Stimulated activated CD8-positive, alpha-beta memory T cell treated with anti-CD3 and anti-CD28 coated beads, Interleukin-15, amount 100 ng/mL, for 48 hours (primary cell): ENCODE results near the gene MMP25.

Experiments
- DNase-seq, 2 donors: peaks; one replicate each; pipeline ENCODE4 v3.0.0-alpha.2; 2020; ENCODE audit warnings: low read depth in 2 of 2

Gene MMP25

DNA sequence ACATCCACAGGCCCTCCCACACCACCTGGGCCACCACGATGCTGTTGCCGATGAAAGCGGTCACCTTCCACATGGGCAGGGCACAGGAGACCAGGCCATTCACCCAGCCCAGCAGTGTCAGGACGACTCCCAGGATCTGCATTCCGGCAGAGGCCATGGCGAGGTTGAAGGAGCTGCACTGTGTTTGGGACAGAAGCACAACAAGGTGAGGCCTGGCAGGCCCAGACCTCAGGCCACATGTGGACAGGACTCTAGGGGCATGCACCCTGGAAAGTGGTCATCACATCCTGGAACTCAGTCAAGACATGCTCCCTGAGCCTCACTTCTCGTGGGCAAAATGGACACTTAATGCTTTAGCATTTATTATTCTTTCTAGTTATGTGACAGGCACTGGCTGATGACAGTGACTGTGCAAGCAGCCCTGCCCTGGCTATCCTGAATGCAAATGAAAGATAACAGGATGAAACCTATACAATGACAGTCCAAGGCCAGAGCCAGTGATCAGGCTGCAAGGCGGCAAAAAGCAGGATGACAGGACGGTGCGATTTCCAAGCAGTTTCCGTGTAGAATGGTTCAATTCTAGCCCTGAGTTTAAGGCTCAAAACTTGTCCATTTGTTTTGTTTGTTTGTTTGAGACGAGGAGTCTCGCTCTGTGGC lies 30.4 kb upstream of the MMP25 start:
- no peak for DNase-seq

GRCh38 chr16:3017344-3017743 lies 29.0 kb upstream of the MMP25 start:
- DNase-seq: no peak

- DNase-seq: no peak
These were observed 28.4 kb upstream of the MMP25 start, which contains the start of gene CLDN6 for GRCh38 chr16:3017794-3018506. Gene CLDN6, minus strand, starts transcription at chr16:3018183. Its CDS starts 2,162 bp downstream, at chr16:3016021.

- DNase-seq: no peak
These were observed 26.6 kb upstream of the MMP25 start for GRCh38 chr16:3019594-3020246.

DNA sequence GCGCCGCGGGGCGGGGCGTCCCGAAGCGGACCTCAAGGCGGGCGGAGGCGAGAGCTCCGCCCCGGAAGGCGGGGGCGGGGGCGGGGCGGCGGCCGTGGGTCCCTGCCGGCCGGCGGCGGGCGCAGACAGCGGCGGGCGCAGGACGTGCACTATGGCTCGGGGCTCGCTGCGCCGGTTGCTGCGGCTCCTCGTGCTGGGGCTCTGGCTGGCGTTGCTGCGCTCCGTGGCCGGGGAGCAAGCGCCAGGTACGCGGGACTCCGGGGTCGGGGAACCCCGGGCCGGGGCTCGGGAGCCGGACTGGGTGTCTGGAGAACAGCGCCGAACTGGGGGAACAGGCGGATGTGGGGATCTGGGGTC lies 26.1 kb upstream of the MMP25 start, which contains the start of gene TNFRSF12A:
Gene TNFRSF12A, plus strand, starts transcription at position 122 of the 357 bp plus-strand sequence. Its CDS starts 30 bp downstream, at position 152.
- DNase-seq: peak; percentile 63 to 73

- DNase-seq: no peak
These were observed 25.5 kb upstream of the MMP25 start for GRCh38 chr16:3020604-3021448.

GRCh38 chr16:3021449-3022207 lies 24.7 kb upstream of the MMP25 start:
- peak; percentile 84 to 88 for DNase-seq

- peak; percentile 86 to 88 for DNase-seq
These were observed 24.1 kb upstream of the MMP25 start for GRCh38 chr16:3022208-3022683.

DNA sequence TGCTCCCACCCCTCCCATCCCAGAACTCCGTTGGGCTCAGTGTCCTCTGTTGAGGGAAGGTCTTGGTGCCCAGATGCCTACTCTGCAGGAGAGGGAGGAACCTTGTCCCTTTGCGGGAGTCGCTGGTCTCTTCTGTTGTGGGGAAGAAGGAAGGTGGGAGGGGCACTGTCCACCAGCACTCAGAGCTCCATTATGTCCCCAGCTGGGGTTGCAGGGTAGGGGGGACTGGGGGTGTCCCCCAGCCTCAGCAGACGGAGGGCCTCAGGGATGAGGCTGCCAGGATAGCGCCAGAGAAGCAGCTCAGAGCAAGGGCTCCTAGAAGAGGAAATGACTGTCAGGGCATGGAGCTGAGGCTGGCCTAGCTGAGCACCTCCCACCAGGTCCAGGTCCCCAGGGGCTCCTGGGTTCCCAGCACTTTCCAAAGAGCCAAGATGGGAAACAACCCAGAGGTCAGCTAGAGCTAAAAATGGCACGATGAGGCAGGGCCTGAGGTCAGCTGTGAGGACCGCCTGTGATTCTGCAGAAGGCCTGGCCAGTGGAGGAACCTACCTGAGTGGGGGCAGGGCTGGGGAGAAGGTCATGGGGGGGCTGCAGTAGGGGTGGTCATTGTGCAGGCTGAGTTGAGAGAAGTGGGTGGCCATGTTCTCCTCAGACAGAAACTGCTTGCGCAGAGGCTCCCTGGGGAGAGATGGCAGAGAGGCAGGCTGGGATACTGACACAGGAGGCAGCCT lies 23.5 kb upstream of the MMP25 start:
- DNase-seq: no peak

GRCh38 chr16:3023415-3023668 lies 23.0 kb upstream of the MMP25 start:
- no peak for DNase-seq

DNA sequence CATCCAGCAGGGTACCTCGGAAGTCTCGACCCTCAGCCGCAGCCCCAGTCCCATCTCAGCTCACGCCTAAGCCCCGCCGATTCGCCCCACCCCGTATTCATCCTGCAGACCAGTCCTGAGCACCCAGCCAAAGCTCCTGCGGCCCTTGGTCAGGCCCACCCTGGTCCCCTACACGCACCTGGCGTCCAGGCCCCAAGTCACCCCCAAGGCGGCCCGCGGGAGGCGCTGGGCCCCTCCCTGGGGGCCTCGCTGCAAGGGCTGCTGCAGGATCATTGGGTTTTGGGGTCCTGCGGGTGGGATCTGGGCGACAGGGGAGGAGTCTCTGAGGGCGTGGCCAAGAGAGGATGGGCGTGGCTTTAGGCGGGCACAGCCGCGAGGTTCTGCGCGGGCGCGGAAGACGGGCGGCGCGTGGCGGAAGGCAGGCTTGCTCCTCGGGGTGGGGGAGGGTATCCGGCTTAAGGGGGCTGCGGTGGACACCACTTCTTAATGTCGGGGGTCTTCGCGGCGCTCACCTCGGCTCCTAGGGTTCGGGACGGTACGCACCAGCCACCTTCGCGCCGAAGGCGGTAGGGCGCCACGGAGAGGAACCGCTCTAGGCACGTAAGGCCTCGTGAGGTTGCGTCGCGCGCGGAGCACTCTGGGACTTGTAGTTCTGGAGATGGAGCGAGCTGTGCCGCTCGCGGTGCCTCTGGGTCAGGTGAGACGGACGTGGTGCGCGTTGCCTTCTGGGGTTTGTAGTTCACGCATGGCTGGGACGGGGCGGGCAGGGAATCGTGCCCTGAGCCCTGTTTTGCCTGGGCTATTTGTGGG lies 22.5 kb upstream of the MMP25 start, which contains the start of the genes HCFC1R1 and THOC6:
Gene HCFC1R1, minus strand, starts transcription at position 274 of the 810 bp plus-strand sequence. Its CDS starts 1 bp downstream, at position 273.
Gene THOC6, plus strand, starts transcription at position 367 of the 810 bp plus-strand sequence. Its CDS starts 292 bp downstream, at position 659.
- DNase-seq: peak; percentile 91 to 94

GRCh38 chr16:3025032-3026002 lies 21.0 kb upstream of the MMP25 start:
- no peak for DNase-seq

GRCh38 chr16:3026003-3026378 lies 20.4 kb upstream of the MMP25 start:
- no peak for DNase-seq

GRCh38 chr16:3026609-3027488 lies 19.5 kb upstream of the MMP25 start:
- DNase-seq: no peak

- no peak for DNase-seq
These were observed 18.9 kb upstream of the MMP25 start for GRCh38 chr16:3027489-3027795.

GRCh38 chr16:3027983-3028715 lies 18.2 kb upstream of the MMP25 start:
- DNase-seq: peak; percentile 79 to 83
